NCI-H187 treated with DMSO at 0.1 percent for 48 hours (cell line): Measurements from ENCODE around the gene COA5.

Experiments used
- DNase-seq: peaks from one replicate; lab custom pipeline; 2025; lab: John Stamatoyannopoulos, UW

COA5 gene

GRCh38 chr2:98608116-98608961, at the start of gene COA5, which contains the start of gene UNC50:
TSS of gene COA5 (minus strand) at chr2:98608512. CDS start at chr2:98608405, 107 bp downstream.
TSS of gene UNC50 (plus strand) at chr2:98608589. CDS start at chr2:98609760, 1,171 bp downstream.
- peak; percentile 27 for DNase-seq

GRCh38 chr2:98656800-98657199, 48.5 kb upstream of the COA5 start:
- DNase-seq = no peak

GRCh38 chr2:98654699-98655495, 46.6 kb upstream of the COA5 start:
- no peak for DNase-seq

DNA sequence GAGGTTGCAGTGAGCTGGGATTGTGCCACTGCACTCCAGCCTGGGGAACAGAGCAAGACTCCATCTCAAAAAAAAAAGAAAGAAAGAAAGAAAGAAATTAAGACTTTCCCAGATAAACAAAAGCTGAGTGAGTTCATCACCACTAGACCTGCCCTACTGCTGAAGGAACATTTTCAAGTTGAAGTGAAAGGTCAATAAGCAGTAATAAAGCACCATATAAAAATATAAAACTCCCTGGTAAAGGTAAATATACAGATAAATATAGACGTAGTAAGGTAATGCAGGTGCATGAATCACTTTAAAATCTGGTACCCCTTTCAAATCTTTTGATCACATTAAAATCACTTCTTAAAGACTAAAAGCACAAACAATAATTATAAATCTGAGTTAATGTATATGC, 42.7 kb upstream of the COA5 start:
- no peak for DNase-seq

GRCh38 chr2:98649992-98650375, 41.7 kb upstream of the COA5 start:
- DNase-seq = no peak

- DNase-seq = peak; percentile 72
These were observed 41.1 kb upstream of the COA5 start for GRCh38 chr2:98649135-98649991.

DNA sequence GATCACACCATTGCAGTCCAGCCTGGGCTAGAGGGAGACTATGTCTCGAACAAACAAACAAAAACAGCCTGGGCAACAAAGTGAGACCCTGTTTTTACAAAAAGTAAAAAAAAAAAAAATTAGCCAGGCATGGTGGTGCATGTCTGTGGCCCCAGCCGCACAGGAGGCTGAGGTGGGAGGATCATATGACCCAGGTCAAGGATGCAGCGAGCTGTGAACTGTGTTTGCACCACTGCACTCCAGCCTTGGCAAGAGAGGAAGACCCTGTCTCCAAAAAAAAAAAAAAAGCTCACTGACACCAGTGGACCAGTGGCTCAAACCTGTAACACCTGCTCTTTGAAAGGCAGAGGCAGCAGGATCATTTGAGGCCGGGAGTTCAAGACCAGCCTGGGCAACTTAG, 40.1 kb upstream of the COA5 start:
- DNase-seq = no peak

- DNase-seq = no peak
These were observed 39.3 kb upstream of the COA5 start for GRCh38 chr2:98647636-98648035.

DNA sequence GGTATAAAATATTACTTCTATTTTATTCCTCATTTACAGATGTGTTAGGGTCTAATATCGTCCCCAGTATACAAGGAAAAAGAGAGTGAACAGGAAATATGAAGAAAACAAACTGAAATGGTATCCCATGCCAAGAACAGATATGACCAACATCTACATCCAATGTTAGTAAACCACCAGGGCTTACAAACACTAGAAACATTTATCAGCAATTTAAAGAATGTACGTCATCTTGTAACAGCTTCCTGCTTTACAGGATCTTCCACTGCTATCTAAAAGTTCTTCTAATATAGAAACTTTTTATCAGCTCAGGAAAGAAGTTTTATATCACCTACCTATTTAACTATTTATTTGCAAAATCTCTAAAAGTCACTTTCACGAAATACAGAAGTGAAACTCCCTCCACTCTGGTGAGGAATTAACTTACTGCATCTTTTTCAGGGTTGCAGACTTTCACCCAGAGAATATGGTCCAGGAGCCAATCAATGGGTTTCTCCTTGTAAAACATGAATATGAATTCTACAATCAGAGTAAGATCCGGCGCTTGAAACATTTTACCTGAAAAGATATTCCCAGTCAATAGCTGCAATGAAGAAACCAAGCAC, 35.3 kb upstream of the COA5 start:
- no peak for DNase-seq

GRCh38 chr2:98637401-98638147, 29.3 kb upstream of the COA5 start:
- DNase-seq = no peak

- no peak for DNase-seq
These were observed 26.2 kb upstream of the COA5 start for GRCh38 chr2:98634406-98635092.

DNA sequence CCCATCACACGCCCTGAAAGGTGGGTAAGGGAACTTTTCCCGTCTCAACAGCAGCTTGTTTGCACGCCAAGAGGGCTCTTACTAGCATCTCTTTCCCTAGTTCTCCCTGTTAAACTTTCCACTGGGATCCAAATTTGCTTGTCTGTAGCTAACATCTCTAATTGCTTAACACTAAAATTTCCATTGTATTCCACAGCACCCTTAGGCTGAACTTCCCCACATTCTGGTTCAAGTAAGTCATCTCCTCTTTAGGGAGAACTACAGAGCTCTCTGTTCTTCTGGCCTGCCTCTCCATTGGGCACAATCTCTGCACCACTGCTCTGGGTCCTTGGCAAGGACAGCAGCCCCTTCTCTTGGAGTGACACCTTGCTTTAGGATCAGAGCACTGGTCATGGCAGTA, 24.0 kb upstream of the COA5 start:
- no peak for DNase-seq

DNA sequence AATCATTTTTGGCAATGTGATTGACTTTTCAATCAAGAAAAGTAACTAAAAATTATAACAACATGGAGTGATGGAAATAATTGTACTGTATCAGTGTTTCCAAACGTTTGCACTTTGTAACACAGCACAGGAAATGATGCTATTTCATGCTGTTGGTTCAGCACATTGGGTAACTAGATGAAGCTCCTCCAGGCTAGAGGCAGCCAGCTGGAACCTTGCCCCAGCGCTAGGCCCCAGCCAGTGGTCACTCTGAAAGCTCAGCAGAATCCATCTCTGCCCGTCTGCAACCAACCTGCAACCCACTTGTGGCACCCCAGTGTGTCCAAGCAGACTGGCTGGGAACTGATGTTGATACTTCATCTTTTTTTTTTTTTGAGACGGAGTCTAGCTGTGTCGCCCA, 15.3 kb upstream of the COA5 start:
- no peak for DNase-seq

DNA sequence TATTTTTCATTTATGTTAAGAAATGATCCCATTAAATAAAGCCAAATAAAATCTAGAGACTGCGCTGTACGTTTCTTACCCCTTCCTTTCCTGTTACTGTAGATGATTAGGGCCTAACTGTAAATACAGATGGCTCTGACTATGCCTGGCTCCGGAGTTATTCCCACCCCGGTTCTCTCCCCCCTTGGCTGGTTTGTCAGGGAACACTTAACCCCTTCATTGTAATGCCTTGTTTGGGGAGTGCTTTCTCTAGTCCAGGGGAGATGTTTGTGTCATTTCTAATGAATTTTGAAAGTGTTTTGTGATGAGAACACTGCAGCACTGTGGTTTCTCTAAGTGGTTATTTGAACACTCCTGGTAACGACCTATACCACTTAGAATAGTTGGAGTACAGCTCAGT, 8.8 kb upstream of the COA5 start:
- no peak for DNase-seq

GRCh38 chr2:98615481-98615880, 7.2 kb upstream of the COA5 start:
- DNase-seq = no peak

GRCh38 chr2:98614024-98614739, 5.9 kb upstream of the COA5 start:
- DNase-seq = no peak

DNA sequence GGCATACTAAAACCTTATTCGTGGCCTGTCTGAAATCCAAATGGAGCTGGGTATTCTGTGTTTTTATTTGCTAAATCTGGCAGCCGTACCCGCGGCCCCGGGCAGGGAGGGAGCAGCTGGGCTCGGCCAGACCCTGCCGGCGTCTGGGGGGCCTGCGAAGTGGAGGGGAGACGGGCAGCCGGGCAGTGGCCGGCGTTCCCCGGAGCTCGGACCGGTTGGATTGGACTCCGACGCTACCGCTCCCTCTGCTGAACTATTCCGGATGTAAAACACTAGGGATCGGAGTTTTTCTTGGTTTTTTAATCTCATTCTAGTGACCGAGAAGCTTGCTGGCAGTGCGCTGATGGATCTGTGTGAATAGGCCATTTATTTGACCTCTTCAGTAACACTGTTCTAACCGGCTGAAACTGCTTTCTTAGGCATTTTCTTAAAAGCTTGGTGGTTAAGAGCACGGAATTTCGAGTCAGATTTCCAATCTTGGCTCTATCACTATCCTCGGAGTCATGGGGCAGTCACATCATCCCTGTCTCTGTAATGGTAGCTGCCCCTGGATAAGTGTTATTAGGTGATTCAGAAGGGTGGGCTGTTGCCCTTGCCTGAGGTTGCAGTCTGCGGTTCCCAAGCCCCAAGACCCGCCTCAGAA, 771 bp upstream of the COA5 start:
- DNase-seq = no peak

DNA sequence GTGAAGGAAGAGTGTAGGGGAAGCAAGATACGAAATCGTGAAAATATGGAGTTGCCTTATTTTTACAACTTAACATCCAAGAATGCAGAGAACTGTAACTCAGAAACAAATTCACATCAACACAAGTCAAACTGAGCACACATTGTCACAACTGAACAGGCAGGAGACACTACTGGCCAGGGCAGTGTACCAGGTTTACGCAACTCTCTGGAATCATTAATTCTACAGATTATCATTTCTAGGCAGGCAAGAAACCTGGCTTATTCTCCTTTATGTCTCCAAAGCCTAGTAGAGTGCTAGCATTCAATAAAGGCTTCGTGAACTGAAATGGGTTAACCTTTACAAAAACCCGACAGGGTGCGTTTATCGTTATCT, 584 bp downstream of the COA5 start:
- no peak for DNase-seq

DNA sequence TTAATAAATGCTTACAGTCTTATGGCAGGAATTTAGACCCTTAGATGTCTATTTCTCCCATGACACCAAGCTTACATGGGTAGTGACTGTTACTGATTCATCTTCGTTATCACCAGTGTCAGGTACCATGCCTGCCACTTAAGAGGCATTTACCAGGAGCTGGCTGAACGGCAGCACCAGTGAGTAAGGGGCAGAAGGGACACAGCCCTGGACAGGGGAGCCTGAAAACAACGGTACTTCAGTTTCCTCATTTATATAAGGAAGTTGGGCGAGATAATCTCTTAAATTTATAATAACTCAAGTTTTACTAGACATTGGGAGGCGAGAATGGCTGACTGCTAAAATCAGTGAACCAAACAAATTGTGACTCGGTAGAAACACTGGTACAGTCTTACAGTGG, 1.2 kb downstream of the COA5 start:
- no peak for DNase-seq
